ENCODE measurements around the gene ANKRD63.

Gene ANKRD63

GRCh38 chr15:40295877-40296560, 13.2 kb upstream of the ANKRD63 start:
- no peak for DNase-seq (ENCODE audit: low read depth)

- DNase-seq (ENCODE audit: low read depth), result no peak
Measured at GRCh38 chr15:40295297-40295696, 12.4 kb upstream of the ANKRD63 start.

DNA sequence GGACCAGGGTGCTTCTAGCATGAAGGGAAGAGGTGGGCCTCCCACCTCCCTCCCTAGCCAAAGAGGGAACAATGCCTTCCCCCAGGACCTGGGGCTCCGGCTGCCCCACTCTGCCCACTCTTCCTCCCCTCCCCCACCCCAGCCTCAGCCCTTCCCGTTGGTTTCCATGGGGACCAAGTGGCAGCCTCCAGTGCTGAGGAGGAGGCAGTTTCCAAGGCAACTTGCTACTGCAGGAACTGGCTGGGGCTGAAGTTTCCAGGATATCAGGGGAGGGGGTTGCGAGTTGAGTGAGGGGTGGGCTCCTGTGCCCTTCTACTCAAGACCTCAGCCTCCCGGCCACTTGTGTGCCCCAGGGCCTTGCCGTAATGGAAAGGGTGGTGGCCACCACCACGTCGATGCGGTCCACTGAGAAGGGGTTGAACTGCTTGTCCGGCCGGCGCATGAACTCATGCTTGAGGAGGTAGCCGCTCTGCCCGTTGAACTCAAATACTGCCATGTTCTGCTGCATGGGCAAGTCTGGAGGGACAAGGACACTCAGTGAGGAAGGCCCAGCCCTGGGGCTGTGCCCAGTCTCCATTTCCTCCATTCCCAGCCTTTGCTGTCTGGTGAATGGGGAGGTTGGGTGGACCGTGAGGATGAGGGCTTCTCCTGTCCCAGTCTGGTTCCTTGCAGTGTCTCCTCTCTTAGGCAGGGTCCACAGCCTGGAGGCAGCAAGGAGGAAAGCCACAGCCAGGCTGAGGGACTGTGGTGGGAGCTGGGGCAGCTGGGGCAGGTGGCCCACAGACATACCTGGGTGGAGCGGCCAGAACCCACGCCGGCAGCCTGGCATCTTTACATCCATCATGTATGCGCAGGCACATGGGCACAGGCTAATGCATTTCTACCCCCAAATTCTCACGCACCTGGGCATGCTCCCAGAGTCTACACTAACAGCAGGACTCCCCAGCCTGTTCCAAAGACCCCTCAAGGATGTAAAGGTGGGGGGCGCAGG, 11.3 kb upstream of the ANKRD63 start:
- DNase-seq (ENCODE audit: low read depth), result no peak

- no peak for DNase-seq (ENCODE audit: low read depth)
Measured at GRCh38 chr15:40293006-40293405, 10.1 kb upstream of the ANKRD63 start.

DNA sequence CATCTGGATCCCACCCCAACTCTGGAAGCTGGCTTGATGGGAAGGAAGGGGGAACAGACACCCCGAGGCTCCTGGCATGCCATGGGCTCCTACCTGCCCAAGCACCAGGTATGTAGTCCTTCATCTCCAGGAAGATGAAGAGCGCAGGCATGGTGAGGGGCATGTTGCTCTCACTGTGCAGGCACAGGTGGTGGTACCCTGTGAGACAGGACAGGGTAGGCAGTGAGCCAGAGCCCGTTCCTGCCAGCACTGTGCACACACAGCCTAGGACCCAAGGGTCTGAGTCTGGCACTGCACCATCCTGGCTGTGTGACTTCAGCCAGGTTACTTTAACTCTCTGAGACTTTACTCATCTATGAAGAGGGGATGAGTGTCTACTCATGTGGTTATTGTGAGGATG, 9.4 kb upstream of the ANKRD63 start:
- DNase-seq (ENCODE audit: low read depth), result no peak

- DNase-seq (ENCODE audit: low read depth), result no peak
Measured at GRCh38 chr15:40290918-40291574, 8.2 kb upstream of the ANKRD63 start.

GRCh38 chr15:40290545-40290917, 7.7 kb upstream of the ANKRD63 start:
- DNase-seq (ENCODE audit: low read depth), result no peak

DNA sequence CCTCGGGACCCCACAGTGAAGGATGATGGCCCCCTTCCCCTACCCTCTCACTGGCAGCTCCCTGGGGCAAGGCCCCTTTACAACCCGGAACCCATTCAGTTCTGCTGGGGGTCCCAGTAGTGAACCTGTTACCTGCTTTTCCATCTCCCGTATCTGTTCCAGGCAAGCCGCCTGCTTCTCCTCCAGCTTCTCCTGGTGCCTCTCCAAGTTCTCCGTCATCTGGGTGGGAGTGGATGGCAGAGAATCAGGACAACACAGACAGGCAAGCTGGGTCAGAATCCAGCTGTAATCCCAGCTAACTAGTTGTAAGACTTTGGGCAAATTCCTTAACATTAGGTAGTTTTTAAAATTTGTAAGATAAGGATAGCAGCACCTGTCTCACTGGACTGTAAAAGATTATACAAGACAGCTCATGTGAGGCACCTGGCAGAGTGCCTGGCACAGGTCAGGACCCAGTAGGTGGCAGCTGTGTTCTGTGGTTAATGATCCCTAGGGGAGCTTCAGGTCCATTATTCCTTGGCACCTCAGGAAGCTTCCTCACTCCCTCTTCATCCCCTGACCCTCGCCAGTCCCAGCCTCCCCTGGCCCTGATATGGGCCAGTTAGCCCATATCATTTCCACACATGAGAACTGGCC, 6.4 kb upstream of the ANKRD63 start:
- DNase-seq (ENCODE audit: low read depth), result no peak

- DNase-seq (ENCODE audit: low read depth), result no peak
Measured at GRCh38 chr15:40287968-40288367, 5.1 kb upstream of the ANKRD63 start.

- DNase-seq (ENCODE audit: low read depth), result no peak
Measured at GRCh38 chr15:40287505-40287904, 4.6 kb upstream of the ANKRD63 start.

- no peak for DNase-seq (ENCODE audit: low read depth)
Measured at GRCh38 chr15:40286794-40287193, 3.9 kb upstream of the ANKRD63 start.

- DNase-seq (ENCODE audit: low read depth), result no peak
Measured at GRCh38 chr15:40286061-40286532, 3.2 kb upstream of the ANKRD63 start.

DNA sequence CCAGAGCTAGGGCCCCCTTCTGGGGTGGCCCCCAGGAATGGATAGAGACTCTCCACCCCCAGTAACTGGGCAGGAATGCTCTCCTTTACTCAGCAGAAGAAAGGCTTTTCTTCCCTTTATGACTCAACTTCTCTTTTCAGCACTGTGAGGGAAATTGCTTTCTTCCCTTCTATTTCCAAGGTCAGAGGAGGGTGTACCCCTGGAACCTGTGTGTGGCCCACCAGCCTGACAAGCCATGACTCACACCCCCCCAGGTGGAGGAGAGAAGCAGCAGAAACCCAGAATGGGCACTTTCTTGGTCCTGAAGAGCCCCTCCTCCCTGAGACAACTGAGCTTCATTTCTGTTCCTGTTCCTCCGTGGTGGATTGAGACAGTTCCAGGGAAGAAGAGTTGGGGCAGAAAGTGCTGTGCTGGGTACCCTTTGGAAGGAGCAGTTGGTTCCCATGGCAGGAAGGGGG, 2.7 kb upstream of the ANKRD63 start:
- no peak for DNase-seq (ENCODE audit: low read depth)

DNA sequence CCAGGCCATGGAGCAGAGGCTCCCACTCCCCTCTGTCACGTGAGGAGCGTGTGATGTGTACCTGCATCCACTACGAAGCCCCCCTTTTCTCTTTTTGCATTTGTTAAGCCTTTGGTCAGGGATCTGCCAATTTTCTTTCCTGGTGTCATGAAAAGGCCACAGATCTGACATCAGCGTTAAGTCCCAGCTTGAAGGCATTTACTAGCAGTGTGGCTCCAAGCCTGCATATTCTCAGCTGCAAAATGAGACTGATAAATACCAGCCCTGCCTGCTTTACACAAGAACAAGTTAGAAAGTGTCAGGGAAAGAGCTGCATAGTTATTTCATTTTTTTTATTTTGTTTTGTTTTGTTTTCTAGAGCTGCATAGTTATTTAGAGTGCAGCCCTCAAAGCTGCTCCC, 2.3 kb upstream of the ANKRD63 start:
- no peak for DNase-seq (ENCODE audit: low read depth)

- no peak for DNase-seq (ENCODE audit: low read depth)
Measured at GRCh38 chr15:40283615-40284300, 894 bp upstream of the ANKRD63 start.

GRCh38 chr15:40282147-40282868, 556 bp downstream of the ANKRD63 start:
- DNase-seq (ENCODE audit: low read depth), result no peak

GRCh38 chr15:40281801-40282146, 1.1 kb downstream of the ANKRD63 start:
- DNase-seq (ENCODE audit: low read depth), result no peak

DNA sequence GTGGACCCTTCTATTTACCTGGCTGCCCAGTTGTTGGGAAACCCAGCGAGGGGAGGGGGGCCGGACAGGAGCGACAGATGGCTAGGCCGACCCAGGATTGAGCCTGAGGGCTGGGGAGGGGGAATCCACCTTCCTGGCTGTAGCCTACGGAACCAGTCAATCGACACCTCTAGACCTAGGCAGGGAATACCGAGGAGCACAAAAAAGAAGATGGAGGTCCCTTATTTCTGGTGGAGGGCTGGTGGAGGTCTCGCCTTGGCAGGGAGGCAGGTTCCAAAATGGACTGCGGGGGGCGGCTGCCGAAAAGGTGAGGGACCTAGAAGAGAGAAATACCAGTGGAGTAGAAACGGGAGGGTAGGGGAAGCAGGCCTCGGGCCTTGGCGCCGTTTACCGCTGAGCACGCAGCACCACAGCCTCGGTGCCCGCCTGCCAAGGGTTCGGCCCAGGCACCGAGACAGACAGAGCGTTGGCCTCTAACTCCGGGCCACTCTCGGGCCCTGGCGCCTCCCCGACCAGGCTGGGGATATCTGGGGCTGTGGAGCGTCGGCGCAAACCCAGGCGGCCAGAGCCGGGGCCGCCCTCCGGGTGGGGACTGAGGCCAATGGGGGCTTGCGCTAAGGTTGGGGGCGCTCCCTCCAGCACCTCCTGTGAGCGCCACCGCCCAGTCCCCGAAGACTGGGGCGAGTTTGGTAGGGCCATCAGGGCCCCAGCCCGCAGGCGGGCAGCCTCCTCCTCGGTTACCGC, 1.6 kb downstream of the ANKRD63 start:
- no peak for DNase-seq (ENCODE audit: low read depth)

- no peak for DNase-seq (ENCODE audit: low read depth)
Measured at GRCh38 chr15:40280260-40281056, 2.4 kb downstream of the ANKRD63 start.
